Astrocyte of the spinal cord (primary cell): ENCODE data around the gene SLC30A7.

Source experiments
- DNase-seq: peaks from one replicate; pipeline ENCODE4 v3.0.0; 2011; ENCODE audit warnings: low read depth, low spot score
- H3K4me3 ChIP-seq: 2 replicates; pipeline ENCODE4 v1.5.1; 2011; ENCODE audit warnings: low read depth, mild to moderate bottlenecking, low read length, moderate library complexity
- CTCF ChIP-seq: IDR thresholded peaks from 2 replicates; pipeline ENCODE4 v1.5.1; 2012; ENCODE audit warnings: low read depth, mild to moderate bottlenecking, low read length, inconsistent platforms
- in situ Hi-C: cut with HindIII; loops from 2 replicates; pipeline ENCODE4 v1.10.0; 2017; ENCODE audit warnings: low sequenced_read_pairs

Gene SLC30A7

GRCh38 chr1:101027194-101027772 is 131.4 kb downstream of the SLC30A7 start:
- DNase-seq, result no peak
- in situ Hi-C loops, result no loop called here
- no peak overlapping the region for H3K4me3 ChIP-seq

GRCh38 chr1:101028466-101028865 is 132.6 kb downstream of the SLC30A7 start:
- no peak for DNase-seq
- no peak overlapping the region for H3K4me3 ChIP-seq
- in situ Hi-C loops, result no loop called here
- no peak for TF ChIP-seq CTCF

More at GRCh38 chr1:101027194-101027772, 131.4 kb downstream of the SLC30A7 start:
- TF ChIP-seq CTCF, result no peak

GRCh38 chr1:101029184-101029583 is 133.3 kb downstream of the SLC30A7 start:
- TF ChIP-seq CTCF, result no peak
- in situ Hi-C loops, result no loop called here
- H3K4me3 ChIP-seq, result no peak overlapping the region
- no peak for DNase-seq

GRCh38 chr1:101030881-101031280 is 135.0 kb downstream of the SLC30A7 start:
- in situ Hi-C loops, result no loop called here
- no peak overlapping the region for H3K4me3 ChIP-seq
- no peak for DNase-seq
- no peak for TF ChIP-seq CTCF
